ENCODE data around the gene GCAT.

The GCAT gene

GRCh38 chr22:37862570-37863325, 55.0 kb downstream of the GCAT start:
- no peak for ATAC-seq
- TF ChIP-seq ZNF565 (CRISPR knock-in tag; conservative IDR thresholded peaks at IDR 0.05; ENCODE audit: low read depth) (no peak), ZNF70 (CRISPR knock-in tag; IDR thresholded peaks at IDR 0.05) (no peak), ZC3H10 (CRISPR knock-in tag; IDR thresholded peaks at IDR 0.05) (no peak), ISL1 (CRISPR knock-in tag; IDR thresholded peaks at IDR 0.05) (no peak)

GRCh38 chr22:37865510-37865909, 57.8 kb downstream of the GCAT start:
- no peak for ATAC-seq
- TF ChIP-seq ZFP30 (CRISPR knock-in tag; IDR thresholded peaks at IDR 0.05) (no peak), ZNF565 (CRISPR knock-in tag; conservative IDR thresholded peaks at IDR 0.05; ENCODE audit: low read depth) (no peak), RARB (CRISPR knock-in tag; IDR thresholded peaks at IDR 0.05) (no peak), SNAI2 (CRISPR knock-in tag; IDR thresholded peaks at IDR 0.05) (no peak), CSDC2 (CRISPR knock-in tag; IDR thresholded peaks at IDR 0.05) (no peak), GLIS3 (CRISPR knock-in tag; IDR thresholded peaks at IDR 0.05) (no peak), ZNF70 (CRISPR knock-in tag; IDR thresholded peaks at IDR 0.05) (no peak), ZNF8 (CRISPR knock-in tag; IDR thresholded peaks at IDR 0.05) (no peak), ZFP3 (CRISPR knock-in tag; IDR thresholded peaks at IDR 0.05) (no peak), PPARA (CRISPR knock-in tag; IDR thresholded peaks at IDR 0.05; ENCODE audit: borderline replicate concordance) (no peak), ISL1 (CRISPR knock-in tag; IDR thresholded peaks at IDR 0.05) (no peak), TCF4 (CRISPR knock-in tag; IDR thresholded peaks at IDR 0.05; ENCODE audit: borderline replicate concordance) (no peak), CSRNP3 (CRISPR knock-in tag; IDR thresholded peaks at IDR 0.05) (no peak), ESRRG (CRISPR knock-in tag; IDR thresholded peaks at IDR 0.05) (no peak), CREB5 (CRISPR knock-in tag; IDR thresholded peaks at IDR 0.05; ENCODE audit: low read depth) (no peak), POU6F1 (CRISPR knock-in tag; IDR thresholded peaks at IDR 0.05; ENCODE audit: borderline replicate concordance, low read depth) (no peak), OSR1 (CRISPR knock-in tag; IDR thresholded peaks at IDR 0.05) (no peak), ARNTL (CRISPR knock-in tag; IDR thresholded peaks at IDR 0.05; ENCODE audit: borderline replicate concordance, low read depth) (no peak), TOX (CRISPR knock-in tag; IDR thresholded peaks at IDR 0.05; ENCODE audit: borderline replicate concordance) (no peak)

All from SK-N-SH treated with all-trans-retinoic acid at 6 μM for 48 hours (cell line).